ENCODE data around the gene PIAS2. TPM values are rescaled to one million over a fixed set of nuclear protein-coding genes. Genes with fewer than 3 reads are reported as not detected.
"Not testable (repeated sequence)": the region's sequence is repeated elsewhere in the genome, so short reads cannot be mapped to it uniquely, and the experiment has no call there.

PIAS2 gene
- total and polyA plus RNA-seq, 7 experiments from 2014 or later: 16.3 to 40.6 (median 33.1) TPM

DNA sequence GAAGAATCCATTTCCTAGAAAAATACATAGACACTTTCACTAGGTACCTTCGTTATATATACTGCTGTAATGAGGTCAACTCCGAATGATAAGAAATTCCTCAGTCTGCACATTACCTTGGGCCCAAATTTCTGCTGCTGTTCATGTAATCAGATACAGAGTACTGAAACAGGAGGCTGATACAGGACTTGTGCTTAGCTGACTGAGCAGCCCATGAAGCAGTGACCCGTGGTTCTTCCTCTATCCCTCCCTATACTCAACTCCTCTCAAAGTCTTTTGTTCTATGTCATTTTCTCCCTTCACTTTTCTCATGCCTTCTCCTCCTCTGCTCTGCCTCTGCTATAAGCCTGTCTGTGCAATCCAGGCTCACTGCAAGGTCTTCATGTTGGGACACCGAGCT, 102.9 kb downstream of the PIAS2 start:
- H3K27ac Mint-ChIP-seq: peak overlapping the region in 1 of 9 donors; percentile 29
- ATAC-seq (no peak), DNase-seq (no peak)
- H3K27me3 Mint-ChIP-seq: no peaks in the 10 kb centered on the region
- H3K36me3 ChIP-seq (ENCODE audit: control insufficient read depth in 2 of 3, insufficient read depth in 3 of 3, low read length in 3 of 3): no peaks in the 10 kb centered on the region
- intact Hi-C loops (cut with micrococcal nuclease): no loop called here
- no peaks in the 10 kb centered on the region for H3K9me3 ChIP-seq (ENCODE audit: control insufficient read depth in 2 of 3, low read length in 3 of 3)
- H3K4me1 Mint-ChIP-seq: peaks cover 0 to 9% (median 4%) of the 10 kb centered on the region in 7 donors
- H3K36me3 Mint-ChIP-seq: peaks cover 0 to 26% (median 6%) of the 10 kb centered on the region in 5 donors
- H3K4me1 ChIP-seq (ENCODE audit: control insufficient read depth in 2 of 2, insufficient read depth in 2 of 2, low read length in 2 of 2): no peaks in the 10 kb centered on the region
- CTCF ChIA-PET: no interaction called here
- no peaks in the 10 kb centered on the region for H3K27me3 ChIP-seq (ENCODE audit: control insufficient read depth in 2 of 2, insufficient read depth in 2 of 2, low read length in 2 of 2)
- H3K4me3 ChIP-seq (ENCODE audit: low read length): no peak overlapping the region
- POLR2A ChIA-PET: no interaction called here
- H3K4me3 Mint-ChIP-seq: no peak overlapping the region
- no peak overlapping the region for H3K27ac ChIP-seq (ENCODE audit: low read depth, low read length)
- H3K9me3 Mint-ChIP-seq: no peaks in the 10 kb centered on the region

DNA sequence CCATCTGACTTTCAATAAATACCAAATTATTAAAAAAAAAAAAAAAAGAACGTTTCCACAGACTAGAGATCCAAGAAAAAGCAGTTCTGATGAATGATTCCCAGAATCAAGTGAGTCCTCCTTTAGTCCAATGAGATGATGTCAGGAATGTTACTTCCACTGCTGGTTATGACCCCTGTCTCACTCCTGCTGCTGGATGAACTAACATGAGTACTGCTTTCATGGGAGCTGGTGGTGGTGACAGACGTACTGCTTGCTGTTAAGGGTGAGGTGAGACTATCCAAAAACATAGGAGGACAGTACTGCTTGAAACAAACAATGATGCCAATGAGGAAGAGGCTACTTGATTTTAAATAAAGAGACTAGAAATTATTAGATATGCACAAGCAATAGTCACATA, 105.0 kb downstream of the PIAS2 start:
- Histone ChIP-seq H3K9me3 (ENCODE audit: control insufficient read depth in 2 of 3, low read length in 3 of 3) (no peaks in the 10 kb centered on the region), H3K27ac (ENCODE audit: low read depth, low read length) (no peak overlapping the region), H3K36me3 (ENCODE audit: control insufficient read depth in 2 of 3, insufficient read depth in 3 of 3, low read length in 3 of 3) (no peaks in the 10 kb centered on the region), H3K4me3 (ENCODE audit: low read length) (no peak overlapping the region), H3K27me3 (ENCODE audit: control insufficient read depth in 2 of 2, insufficient read depth in 2 of 2, low read length in 2 of 2) (no peaks in the 10 kb centered on the region), H3K4me1 (ENCODE audit: control insufficient read depth in 2 of 2, insufficient read depth in 2 of 2, low read length in 2 of 2) (no peaks in the 10 kb centered on the region)
- no peaks in the 10 kb centered on the region for H3K27me3 Mint-ChIP-seq
- ATAC-seq: no peak
- peaks cover 0 to 9% (median 4%) of the 10 kb centered on the region in 7 donors for H3K4me1 Mint-ChIP-seq
- DNase-seq: no peak
- H3K36me3 Mint-ChIP-seq: peaks cover 0 to 31% (median 11%) of the 10 kb centered on the region in 5 donors
- no peak overlapping the region for H3K27ac Mint-ChIP-seq
- ChIA-PET CTCF (no interaction called here), POLR2A (no interaction called here)
- H3K9me3 Mint-ChIP-seq: no peaks in the 10 kb centered on the region
- intact Hi-C loops (cut with micrococcal nuclease): no loop called here
- no peak overlapping the region for H3K4me3 Mint-ChIP-seq

DNA sequence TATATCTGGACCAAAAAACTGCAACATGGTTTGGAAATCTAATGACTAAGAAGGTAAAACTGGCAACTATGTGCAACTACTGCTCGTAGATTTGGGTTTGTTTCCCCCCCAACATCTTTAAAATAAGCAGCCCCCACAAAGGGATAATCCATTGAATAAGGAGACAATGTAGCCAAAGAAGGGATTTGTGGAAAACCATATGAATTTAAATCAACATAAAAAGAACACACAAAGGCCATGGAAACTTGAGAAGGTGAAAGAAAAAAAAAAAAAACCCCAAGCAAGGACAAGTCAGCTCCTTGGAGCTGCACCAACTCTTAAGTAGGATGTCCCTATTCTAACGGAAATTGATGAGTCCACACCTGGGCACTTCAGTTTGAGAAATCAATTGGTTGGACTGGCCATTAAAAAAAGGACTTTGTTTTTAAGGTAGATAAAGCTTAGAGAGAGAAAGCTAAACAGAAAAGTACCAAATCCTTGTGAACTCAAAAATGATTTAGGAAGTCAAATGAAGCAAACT, 106.8 kb downstream of the PIAS2 start:
- no peaks in the 10 kb centered on the region for H3K27me3 ChIP-seq (ENCODE audit: control insufficient read depth in 2 of 2, insufficient read depth in 2 of 2, low read length in 2 of 2)
- DNase-seq (no peak), ATAC-seq (no peak)
- H3K9me3 Mint-ChIP-seq: peaks cover 0 to 2% (median 0%) of the 10 kb centered on the region in 11 donors
- no peak overlapping the region for H3K4me3 ChIP-seq (ENCODE audit: low read length)
- peaks cover 0 to 29% (median 11%) of the 10 kb centered on the region in 5 donors for H3K36me3 Mint-ChIP-seq
- H3K4me1 Mint-ChIP-seq: peaks cover 0 to 9% (median 4%) of the 10 kb centered on the region in 7 donors
- no peak overlapping the region for H3K27ac ChIP-seq (ENCODE audit: low read depth, low read length)
- H3K4me3 Mint-ChIP-seq: no peak overlapping the region
- CTCF ChIA-PET: no interaction called here
- H3K9me3 ChIP-seq (ENCODE audit: control insufficient read depth in 2 of 3, low read length in 3 of 3): no peaks in the 10 kb centered on the region
- no peaks in the 10 kb centered on the region for H3K27me3 Mint-ChIP-seq
- intact Hi-C loops (cut with micrococcal nuclease): no loop called here
- H3K27ac Mint-ChIP-seq: no peak overlapping the region
- no peaks in the 10 kb centered on the region for H3K4me1 ChIP-seq (ENCODE audit: control insufficient read depth in 2 of 2, insufficient read depth in 2 of 2, low read length in 2 of 2)
- POLR2A ChIA-PET: no interaction called here
- no peaks in the 10 kb centered on the region for H3K36me3 ChIP-seq (ENCODE audit: control insufficient read depth in 2 of 3, insufficient read depth in 3 of 3, low read length in 3 of 3)

GRCh38 chr18:46809145-46809544, 108.2 kb downstream of the PIAS2 start:
- Histone ChIP-seq H3K9me3 (ENCODE audit: control insufficient read depth in 2 of 3, low read length in 3 of 3) (no peaks in the 10 kb centered on the region), H3K4me1 (ENCODE audit: control insufficient read depth in 2 of 2, insufficient read depth in 2 of 2, low read length in 2 of 2) (no peaks in the 10 kb centered on the region), H3K4me3 (ENCODE audit: low read length) (no peak overlapping the region), H3K27ac (ENCODE audit: low read depth, low read length) (no peak overlapping the region), H3K36me3 (ENCODE audit: control insufficient read depth in 2 of 3, insufficient read depth in 3 of 3, low read length in 3 of 3) (no peaks in the 10 kb centered on the region), H3K27me3 (ENCODE audit: control insufficient read depth in 2 of 2, insufficient read depth in 2 of 2, low read length in 2 of 2) (no peaks in the 10 kb centered on the region)
- H3K27me3 Mint-ChIP-seq: no peaks in the 10 kb centered on the region
- ChIA-PET CTCF (no interaction called here), POLR2A (no interaction called here)
- peaks cover 0 to 4% (median 0%) of the 10 kb centered on the region in 11 donors for H3K9me3 Mint-ChIP-seq
- peaks cover 0 to 9% (median 4%) of the 10 kb centered on the region in 7 donors for H3K4me1 Mint-ChIP-seq
- peaks cover 0 to 23% (median 11%) of the 10 kb centered on the region in 5 donors for H3K36me3 Mint-ChIP-seq
- ATAC-seq (no peak), DNase-seq (no peak)
- intact Hi-C loops (cut with micrococcal nuclease): no loop called here
- H3K27ac Mint-ChIP-seq: no peak overlapping the region
- no peak overlapping the region for H3K4me3 Mint-ChIP-seq

DNA sequence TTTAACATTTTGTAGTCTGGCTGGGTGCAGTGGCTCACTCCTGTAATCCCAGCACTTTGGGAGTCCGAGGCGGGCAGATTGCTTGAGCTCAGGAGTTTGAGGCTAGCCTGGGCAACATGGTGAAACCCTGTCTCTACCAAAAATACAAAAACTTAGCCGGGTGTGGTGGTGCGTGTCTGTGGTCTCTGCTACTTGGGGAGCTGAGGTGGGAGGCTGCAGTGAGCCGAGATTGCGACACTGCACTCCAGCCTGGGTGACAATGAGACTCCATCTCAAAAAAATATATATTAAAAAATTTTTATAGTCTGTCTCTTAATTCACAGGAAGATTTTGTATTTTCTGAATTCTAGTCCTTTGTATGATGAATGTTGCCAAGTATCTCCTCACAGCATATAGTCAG, 121.4 kb downstream of the PIAS2 start:
- POLR2A ChIA-PET: not testable (repeated sequence)

DNA sequence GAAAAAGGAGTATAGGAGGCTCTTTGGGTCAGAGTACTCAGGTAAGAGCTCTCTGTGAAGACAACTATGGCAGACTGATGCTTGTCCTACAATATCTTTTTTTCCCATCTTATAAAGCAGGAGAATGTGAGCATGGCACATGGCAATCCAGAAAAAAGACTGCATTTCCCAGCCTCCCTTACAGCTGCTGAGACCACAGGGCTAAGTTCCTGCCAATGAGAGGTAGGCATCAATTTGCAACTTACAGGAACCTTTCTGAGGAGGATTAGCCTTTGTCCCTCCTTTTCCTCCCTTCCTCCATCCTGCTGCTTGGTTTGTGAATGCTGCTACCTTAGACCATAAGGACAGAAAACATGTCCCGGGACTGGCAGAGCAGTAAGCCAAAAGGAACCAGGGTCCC, 122.7 kb downstream of the PIAS2 start:
- Histone ChIP-seq H3K27me3 (ENCODE audit: control insufficient read depth in 2 of 2, insufficient read depth in 2 of 2, low read length in 2 of 2) (no peaks in the 10 kb centered on the region), H3K9me3 (ENCODE audit: control insufficient read depth in 2 of 3, low read length in 3 of 3) (peaks cover 0 to 5% (median 0%) of the 10 kb centered on the region in 3 experiments), H3K36me3 (ENCODE audit: control insufficient read depth in 2 of 3, insufficient read depth in 3 of 3, low read length in 3 of 3) (no peaks in the 10 kb centered on the region), H3K4me1 (ENCODE audit: control insufficient read depth in 2 of 2, insufficient read depth in 2 of 2, low read length in 2 of 2) (no peaks in the 10 kb centered on the region), H3K27ac (ENCODE audit: low read depth, low read length) (no peak overlapping the region), H3K4me3 (ENCODE audit: low read length) (no peak overlapping the region)
- Mint-ChIP-seq H3K27ac (no peak overlapping the region), H3K4me3 (no peak overlapping the region), H3K36me3 (peaks cover 0 to 14% (median 6%) of the 10 kb centered on the region in 5 donors), H3K4me1 (no peaks in the 10 kb centered on the region), H3K27me3 (peaks cover 0 to 5% (median 0%) of the 10 kb centered on the region in 5 donors), H3K9me3 (peaks cover 0 to 11% (median 5%) of the 10 kb centered on the region in 11 donors)
- POLR2A ChIA-PET: no interaction called here
- intact Hi-C loops (cut with micrococcal nuclease): no loop called here
- ATAC-seq (no peak), DNase-seq (no peak)
- CTCF ChIA-PET: no interaction called here

More for the DNA sequence above, 121.4 kb downstream of the PIAS2 start:
- DNase-seq; H3K27me3 Mint-ChIP-seq; H3K27ac ChIP-seq (ENCODE audit: low read depth, low read length); H3K4me3 ChIP-seq (ENCODE audit: low read length); ATAC-seq; H3K27ac Mint-ChIP-seq; H3K9me3 ChIP-seq (ENCODE audit: control insufficient read depth in 2 of 3, low read length in 3 of 3); H3K9me3 Mint-ChIP-seq; H3K36me3 ChIP-seq (ENCODE audit: control insufficient read depth in 2 of 3, insufficient read depth in 3 of 3, low read length in 3 of 3); H3K4me1 ChIP-seq (ENCODE audit: control insufficient read depth in 2 of 2, insufficient read depth in 2 of 2, low read length in 2 of 2); intact Hi-C loops (cut with micrococcal nuclease); H3K4me1 Mint-ChIP-seq; H3K4me3 Mint-ChIP-seq; CTCF ChIA-PET; H3K27me3 ChIP-seq (ENCODE audit: control insufficient read depth in 2 of 2, insufficient read depth in 2 of 2, low read length in 2 of 2): not testable (repeated sequence)
- H3K36me3 Mint-ChIP-seq: peaks cover 0 to 13% (median 6%) of the 10 kb centered on the region in 5 donors

DNA sequence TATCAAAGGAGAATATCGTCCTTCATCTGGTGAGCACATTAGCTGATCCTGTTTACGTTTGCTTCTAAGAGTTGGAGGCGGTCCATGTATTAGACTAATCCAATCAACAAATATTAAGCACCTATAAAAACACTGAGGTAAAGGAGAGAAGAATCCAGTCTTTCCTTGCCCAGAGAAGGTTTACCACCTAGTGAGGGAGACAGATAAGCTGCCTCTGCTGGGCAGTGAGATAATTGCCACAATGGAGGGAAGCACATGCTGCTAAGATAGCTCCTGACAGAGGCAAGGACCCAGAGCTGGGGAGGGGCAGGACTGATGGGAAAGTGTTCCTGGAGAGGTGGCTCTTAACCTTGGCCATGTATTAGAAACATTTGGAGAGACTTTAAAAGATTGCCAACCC, 123.7 kb downstream of the PIAS2 start:
- CTCF ChIA-PET: no interaction called here
- peaks cover 0 to 12% (median 5%) of the 10 kb centered on the region in 11 donors for H3K9me3 Mint-ChIP-seq

More for the DNA sequence above, 123.7 kb downstream of the PIAS2 start:
- Histone ChIP-seq H3K27me3 (ENCODE audit: control insufficient read depth in 2 of 2, insufficient read depth in 2 of 2, low read length in 2 of 2) (no peaks in the 10 kb centered on the region), H3K9me3 (ENCODE audit: control insufficient read depth in 2 of 3, low read length in 3 of 3) (peaks cover 0 to 7% (median 0%) of the 10 kb centered on the region in 3 experiments), H3K36me3 (ENCODE audit: control insufficient read depth in 2 of 3, insufficient read depth in 3 of 3, low read length in 3 of 3) (no peaks in the 10 kb centered on the region), H3K4me3 (ENCODE audit: low read length) (no peak overlapping the region), H3K27ac (ENCODE audit: low read depth, low read length) (no peak overlapping the region), H3K4me1 (ENCODE audit: control insufficient read depth in 2 of 2, insufficient read depth in 2 of 2, low read length in 2 of 2) (no peaks in the 10 kb centered on the region)
- Mint-ChIP-seq H3K27me3 (peaks cover 0 to 5% (median 0%) of the 10 kb centered on the region in 5 donors), H3K36me3 (peaks cover 0 to 14% (median 6%) of the 10 kb centered on the region in 5 donors), H3K4me1 (no peaks in the 10 kb centered on the region), H3K27ac (no peak overlapping the region), H3K4me3 (no peak overlapping the region)
- DNase-seq: no peak
- POLR2A ChIA-PET: no interaction called here
- no peak for ATAC-seq
- intact Hi-C loops (cut with micrococcal nuclease): no loop called here
